GM19438 (cell line): ENCODE measurements around the gene GPER1.
"Not testable (repeated sequence)": the region's sequence is repeated elsewhere in the genome, so short reads cannot be mapped to it uniquely, and the experiment has no call there.

Experiments used
- ATAC-seq: cut with Tn5 transposase; IDR thresholded peaks from one replicate; pipeline ENCODE4 v1.9.1; 2021; ENCODE audit warnings: low read depth; ENCODE audit not compliant: unreplicated experiment

The GPER1 gene

DNA sequence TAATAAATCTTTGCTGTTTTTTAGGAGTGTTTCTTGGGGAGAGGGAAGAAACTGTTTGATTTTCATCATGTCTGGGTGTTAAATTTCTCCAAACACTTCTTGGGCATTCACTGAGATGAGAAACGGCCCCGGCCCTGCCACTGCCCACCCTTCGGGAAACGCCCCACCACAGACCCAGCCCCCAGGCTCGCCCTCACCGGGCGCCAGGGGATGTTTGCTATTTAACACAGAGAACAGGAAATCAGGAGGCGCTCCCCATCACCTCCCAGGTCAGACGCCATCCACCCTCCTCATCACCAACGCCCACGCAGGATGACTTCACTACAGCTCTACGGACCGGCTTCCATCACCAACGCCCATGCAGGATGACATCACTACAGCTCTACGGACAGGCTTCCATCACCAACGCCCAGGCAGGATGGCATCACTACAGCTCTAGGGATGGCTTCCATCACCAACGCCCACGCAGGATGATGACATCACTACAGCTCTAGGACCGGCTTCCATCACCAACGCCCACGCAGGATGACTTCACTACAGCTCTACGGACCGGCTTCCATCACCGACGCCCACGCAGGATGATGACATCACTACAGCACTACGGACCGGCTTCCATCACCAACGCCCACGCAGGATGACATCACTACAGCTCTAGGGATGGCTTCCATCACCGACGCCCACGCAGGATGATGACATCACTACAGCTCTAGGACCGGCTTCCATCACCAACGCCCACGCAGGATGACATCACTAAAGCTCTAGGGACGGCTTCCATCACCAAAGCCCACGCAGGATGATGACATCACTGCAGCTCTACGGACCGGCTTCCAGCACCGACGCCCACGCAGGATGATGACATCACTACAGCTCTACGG lies 27.5 kb downstream of the GPER1 start:
- not testable (repeated sequence) for ATAC-seq

DNA sequence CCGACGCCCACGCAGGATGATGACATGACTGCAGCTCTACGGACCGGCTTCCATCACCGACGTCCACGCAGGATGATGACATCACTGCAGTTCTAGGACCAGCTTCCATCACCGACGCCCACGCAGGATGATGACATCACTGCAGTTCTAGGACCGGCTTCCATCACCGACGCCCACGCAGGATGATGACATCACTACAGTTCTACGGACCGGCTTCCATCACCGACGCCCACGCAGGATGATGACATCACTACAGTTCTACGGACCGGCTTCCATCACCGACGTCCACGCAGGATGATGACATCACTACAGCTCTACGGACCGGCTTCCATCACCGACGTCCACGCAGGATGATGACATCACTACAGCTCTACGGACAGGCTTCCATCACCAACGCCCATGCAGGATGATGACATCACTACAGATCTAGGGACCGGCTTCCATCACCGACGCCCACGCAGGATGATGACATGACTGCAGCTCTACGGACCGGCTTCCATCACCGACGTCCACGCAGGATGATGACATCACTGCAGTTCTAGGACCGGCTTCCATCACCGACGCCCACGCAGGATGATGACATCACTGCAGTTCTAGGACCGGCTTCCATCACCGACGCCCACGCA lies 28.6 kb downstream of the GPER1 start:
- not testable (repeated sequence) for ATAC-seq

DNA sequence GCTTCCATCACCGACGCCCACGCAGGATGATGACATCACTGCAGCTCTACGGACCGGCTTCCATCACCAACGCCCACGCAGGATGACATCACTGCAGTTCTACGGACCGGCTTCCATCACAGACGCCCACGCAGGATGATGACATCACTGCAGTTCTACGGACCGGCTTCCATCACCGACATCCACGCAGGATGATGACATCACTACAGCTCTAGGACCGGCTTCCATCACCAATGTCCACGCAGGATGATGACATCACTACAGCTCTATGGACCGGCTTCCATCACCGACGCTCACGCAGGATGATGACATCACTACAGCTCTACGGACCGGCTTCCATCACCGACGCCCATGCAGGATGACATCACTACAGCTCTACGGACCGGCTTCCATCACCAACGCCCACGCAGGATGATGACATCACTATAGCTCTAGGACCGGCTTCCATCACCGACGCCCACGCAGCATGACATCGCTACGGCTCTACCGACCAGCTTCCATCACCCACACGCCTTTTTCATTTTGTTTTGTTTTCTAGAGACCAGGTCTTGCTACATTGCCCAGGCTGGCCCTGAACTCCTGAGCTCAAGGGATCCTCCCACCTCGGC lies 29.5 kb downstream of the GPER1 start:
- no peak for ATAC-seq

DNA sequence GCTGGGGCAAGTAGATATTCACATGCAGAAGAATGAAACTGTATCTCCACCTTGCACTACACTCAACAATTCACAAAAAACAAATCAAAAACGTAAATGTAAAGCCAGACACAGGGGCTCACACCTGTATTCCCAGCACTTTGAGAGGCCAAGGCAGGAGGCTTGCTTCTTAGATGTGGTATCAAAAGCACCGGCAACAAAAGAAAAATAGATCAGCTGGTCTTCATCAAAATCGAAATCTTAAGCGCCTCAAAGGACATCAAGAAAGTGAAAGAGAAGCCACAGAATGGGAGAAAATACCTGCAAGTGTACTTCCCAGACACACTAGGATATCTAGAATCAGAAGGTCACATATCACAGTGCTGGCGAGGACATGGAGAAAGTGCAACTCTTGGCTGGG lies 31.3 kb downstream of the GPER1 start:
- no peak for ATAC-seq

DNA sequence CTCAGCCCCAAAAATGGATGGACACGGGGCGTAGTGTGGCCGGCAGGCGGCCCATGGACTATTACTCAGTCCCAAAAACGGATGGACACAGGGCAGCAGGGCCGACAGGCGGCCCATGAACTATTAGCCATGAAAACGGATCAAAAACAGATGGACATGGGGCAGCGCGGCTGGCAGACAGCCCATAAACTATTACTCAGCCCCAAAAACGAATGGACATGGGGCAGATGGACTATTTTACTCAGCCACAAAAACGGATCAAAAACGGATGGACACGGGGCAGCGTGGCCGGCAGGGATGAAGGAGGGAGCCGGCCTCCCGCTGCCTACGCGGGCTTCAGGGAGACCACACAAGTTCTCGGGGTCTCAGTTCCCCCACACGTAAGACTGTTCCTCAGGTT lies 32.9 kb downstream of the GPER1 start:
- ATAC-seq: no peak

DNA sequence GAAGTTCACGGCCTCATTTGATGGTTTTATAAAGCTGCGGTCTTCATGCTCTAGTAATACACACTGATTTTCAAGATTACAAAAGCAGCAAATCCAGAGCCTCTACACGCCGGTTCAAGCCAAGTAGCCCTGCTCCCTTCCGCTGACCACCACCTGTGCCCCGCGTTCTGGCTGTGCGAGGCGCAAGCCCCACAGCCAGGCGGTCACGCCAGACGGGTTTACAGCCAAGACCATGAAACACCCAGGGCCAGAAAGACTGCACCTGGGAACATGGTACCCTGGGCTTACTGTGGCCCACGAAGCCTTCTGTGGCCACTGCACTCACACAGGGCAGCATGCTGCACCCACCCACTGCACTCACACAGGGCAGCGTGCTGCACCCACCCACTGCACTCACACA lies 33.6 kb downstream of the GPER1 start:
- no peak for ATAC-seq

DNA sequence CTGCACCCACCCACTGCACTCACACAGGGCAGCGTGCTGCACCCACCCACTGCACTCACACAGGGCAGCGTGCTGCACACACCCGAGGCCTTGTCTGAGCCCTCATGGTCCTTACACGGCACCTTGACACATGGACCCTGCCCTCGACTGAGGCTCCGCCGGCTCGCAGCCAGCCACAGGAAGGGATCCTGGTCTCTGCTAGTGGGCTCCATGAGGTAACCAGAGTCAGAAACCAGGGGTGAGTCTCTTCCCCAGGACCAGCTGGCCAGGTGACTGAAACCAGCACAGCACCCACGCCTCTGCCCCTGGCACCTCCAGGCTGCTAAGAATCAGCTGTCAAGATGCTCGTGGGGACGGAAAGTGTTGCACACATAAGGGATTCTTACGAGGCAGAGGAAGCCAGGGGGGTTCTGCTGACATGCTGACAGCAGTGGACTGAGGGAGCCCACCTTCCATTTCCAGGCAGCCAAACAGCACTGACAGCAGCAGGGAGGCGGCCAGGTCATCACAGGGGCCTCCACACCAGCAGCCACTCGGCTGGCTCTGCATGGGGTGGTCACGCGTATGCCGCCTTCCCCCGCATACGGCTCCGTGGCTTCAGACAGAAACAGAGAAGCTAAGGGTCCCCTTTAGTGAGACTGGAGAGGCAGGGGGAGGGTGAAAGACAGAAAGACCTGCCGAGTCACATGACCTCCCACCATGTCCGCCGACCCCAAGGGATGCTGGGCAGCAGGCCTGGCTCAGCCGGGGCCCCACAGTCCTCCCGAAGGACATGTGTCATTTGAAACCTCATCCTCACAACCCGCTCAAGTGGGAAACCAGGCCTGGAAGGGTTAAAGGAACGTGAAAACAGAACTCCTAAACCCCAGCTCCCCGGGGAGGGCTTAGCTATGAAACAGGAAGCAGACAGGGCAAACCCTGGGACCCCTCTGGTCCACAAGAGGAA lies 34.2 kb downstream of the GPER1 start:
- no peak for ATAC-seq

DNA sequence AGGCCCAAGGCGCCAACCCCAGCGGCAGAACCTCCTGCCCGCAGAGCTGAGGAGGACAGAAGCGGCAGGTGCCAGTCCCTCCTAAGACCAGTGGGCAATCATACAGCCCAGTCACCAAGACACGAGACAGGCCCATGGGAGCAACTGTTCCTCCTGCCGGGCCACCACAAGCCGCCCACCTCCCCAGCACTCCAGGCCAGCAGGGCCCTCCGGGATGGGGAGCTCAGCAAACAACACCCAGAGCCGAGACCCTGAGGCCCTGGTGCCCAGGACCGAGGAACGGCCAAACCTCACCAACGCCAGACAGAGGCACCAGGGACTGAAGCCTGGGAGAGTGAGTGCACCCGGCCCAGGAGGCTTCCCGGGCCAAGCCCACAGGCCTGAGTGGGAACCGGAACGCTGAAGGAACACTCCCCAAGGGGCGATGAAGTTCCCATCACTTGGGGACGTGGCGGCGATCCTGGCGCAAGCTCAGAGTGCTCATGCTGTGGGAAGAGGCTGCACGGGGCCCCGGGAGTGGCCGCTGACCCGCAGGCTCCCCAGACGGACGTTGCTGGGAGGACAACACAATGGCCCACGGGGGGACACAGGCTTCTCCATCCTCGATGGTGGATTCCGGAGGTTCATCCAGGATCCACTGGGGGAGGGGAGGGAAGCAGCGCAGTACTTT lies 35.1 kb downstream of the GPER1 start:
- no peak for ATAC-seq

DNA sequence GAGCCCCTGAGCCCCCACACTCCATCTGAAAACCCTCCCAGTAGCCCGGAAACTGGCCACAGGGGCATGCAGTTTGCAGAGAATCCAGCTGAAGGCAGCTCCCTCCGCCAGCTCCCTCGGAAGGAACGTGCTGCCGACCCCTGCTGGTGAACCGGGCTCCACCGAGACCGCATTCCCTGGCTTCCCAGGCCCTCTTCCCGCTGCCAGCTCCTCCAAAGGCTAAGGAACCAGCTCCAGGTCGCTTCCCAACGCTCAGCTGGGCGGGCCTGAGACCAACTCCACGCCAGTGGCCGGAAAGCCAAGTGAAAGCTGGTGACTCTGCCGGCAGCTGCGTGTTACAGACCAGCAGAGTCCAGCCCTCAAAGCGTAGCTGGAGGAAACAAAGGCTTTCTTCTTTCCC lies 35.8 kb downstream of the GPER1 start:
- no peak for ATAC-seq

DNA sequence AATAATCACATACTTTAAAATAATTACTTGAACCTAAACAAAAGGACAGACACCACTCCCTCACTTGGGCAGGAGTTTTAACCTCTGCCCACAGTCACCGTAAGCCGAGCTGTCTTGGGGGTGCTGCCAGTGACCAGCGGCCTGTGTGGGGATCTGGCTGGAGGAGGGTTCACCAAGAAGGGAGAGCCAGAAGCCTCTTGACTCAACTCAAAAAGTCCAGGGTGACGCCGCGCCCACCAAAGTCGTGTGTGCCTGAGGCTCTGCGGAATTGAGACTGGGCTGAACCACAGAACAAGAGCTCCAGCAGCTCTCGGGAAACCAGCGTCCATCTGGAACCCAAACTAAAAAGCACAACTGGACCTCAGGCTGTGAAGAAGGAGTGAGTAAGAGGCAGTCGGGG lies 36.3 kb downstream of the GPER1 start:
- ATAC-seq: no peak

DNA sequence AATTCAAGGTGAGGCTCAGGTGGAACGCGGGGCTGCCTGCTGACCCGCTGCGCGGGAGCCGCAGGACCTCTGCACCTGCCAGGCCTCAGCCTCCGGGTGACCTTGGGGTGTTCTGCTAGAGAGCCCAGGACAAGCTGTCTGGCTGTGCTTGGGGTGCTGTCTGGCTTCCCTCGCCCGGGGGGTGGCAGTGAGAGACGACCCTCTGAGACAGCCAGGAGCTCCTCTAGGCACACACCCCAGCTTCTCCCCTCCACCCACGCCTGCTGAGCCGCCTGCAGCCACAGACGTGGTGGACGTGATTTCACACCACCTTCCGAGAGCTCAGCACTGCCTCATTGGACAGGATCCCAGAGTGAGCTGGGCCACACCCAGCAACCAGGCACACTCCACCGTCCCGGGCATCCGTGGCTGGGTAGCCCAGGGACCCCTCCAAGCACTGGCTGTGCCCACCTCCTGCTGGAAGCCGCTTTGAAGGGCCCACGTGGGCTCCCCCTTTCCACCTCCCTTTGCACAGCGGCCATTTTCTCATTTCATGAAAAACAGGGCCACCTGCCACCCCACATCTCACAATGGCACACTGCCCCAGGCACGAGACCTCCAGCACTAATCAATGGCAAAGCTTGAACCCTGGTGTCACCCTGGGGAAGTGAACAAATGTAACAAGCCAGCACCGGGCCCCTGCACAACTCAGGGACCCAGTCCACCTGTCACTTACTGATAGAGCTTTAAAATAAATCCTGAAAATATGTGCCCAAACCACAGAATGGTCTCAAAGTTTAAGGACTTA lies 37.1 kb downstream of the GPER1 start:
- ATAC-seq: no peak

DNA sequence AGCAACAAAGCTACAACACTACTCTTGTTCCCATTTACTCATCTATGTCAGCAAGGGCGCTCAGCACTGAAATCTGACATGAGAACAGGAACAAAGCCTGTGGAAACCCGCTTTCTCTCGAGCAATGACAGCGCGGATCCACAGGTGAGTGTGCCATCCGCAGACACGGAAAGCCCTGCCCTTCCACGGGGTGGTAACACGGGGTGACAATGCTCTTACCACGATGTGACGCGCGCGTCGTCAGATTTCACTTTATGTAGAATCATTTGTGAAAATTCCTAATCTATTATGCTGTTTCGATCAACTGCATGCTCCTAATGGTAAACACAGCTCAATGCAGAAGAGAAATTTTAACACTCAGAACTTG lies 37.7 kb downstream of the GPER1 start:
- no peak for ATAC-seq

DNA sequence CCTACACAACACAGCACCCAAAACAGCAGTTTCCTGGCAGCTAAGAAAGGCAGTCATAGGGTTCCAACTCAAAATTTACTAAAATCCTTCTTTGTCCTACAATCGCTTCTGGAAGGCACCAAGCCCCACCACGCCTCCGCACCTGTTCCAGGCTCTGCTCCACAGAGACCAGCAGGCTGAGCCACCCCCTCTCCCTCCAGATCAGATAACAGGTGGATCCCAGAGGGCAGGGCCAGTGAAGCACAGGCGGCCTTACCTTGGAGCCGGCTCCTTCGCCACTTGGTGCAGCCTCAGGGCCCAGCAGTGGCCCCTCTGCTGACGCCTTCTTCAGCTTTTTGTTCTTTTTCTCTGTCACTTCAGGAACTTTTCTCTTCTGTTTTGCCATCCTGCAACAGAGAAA lies 39.1 kb downstream of the GPER1 start:
- ATAC-seq: no peak

DNA sequence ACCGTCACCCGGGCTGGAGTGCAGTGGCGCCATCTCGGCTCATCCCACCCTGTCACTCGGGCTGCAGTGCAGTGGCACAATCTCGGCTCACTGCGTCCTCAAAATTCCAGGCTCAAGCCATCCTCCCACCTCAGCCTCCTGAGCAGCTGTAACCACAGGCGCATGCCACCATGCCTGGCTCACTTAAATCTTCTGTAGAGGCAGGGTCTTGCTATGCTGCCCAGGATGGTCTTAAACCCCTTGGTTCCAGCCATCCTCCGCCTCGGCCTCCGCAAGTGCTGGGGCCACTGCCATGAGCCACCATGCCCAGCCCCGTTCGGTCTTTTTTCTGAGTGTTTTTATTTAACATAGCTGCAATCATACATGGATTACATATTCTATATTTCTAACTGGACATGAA lies 41.5 kb downstream of the GPER1 start:
- ATAC-seq: no peak

DNA sequence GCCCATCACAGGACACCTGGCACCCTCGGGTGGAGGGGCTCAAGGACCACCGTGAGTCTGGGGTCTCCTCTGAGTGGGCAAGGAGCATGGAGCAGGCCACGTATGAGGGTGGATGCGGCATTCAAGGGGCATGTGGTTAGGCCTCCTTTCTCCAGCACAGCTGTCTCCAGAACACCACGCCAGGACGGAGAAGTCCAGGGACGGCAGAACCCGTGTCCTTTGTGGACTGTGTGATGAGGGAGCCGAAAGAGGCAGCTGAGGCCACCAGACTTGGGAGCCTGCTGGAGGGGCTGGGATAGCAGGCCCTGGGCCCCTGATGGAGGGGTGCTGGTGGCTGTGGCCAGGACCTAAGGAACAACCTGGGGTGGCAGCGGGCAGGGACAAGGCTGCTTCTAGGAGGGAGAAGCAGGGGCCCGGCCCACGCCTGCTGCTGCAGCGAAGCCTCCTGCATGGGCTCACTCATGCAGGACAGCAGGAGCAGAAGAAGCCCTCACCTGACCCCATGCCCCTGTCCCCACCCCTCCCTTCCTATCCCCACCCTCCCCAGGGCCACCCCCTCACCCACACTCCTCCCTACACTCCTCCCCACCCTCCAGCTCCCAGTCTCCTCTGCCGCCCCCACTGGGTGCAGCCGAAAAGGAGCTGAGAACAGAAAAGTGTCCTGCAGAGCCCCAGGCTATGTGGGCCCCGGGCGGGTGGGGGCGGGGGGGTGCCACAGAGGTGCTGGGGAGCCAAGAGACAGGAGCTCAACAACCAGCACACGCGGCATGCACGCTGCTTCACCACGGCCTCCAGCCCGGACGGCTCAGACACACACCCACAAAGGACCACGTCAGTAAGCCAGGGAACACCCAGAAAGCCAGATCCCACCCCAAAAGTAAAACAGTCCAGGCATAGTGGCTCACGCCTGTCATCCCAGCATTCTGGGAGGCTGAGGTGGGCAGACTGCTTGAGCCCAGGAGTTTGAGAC lies 42.4 kb downstream of the GPER1 start:
- no peak for ATAC-seq

DNA sequence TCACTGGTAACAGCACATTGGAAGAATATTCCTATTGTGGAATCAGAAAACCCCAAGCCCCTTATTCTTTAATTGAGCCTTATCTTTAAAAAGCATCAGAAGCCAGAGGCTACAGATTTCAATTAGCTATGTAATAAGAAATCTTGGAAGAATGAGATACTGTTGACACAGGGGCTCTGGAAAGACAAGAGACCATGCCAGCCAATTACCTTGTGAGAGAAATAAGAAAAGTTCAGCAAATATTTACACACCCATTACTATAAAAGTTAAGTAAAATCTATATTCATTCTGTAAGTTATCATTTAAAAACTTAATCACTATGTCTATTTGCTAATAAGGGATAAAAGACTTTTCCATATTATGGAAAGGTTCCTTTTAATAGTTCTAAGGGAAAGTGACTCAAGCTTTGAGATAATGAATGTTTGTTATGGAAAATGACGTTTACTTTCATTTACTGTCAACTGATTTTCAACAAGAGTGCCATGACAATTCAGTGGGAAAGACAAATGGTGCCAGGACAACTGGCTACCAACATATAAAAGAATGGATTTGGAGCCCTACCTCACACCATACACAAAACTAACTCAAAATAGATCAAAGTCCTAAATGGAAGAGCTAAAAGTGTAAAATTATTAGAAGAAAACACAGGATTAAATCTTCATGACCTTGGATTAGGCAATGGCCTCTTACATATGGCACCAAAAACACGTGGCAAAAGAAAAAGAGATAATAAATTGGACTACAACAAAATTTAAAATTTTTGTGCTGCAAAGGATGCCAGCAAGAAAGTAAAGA lies 43.8 kb downstream of the GPER1 start:
- no peak for ATAC-seq

DNA sequence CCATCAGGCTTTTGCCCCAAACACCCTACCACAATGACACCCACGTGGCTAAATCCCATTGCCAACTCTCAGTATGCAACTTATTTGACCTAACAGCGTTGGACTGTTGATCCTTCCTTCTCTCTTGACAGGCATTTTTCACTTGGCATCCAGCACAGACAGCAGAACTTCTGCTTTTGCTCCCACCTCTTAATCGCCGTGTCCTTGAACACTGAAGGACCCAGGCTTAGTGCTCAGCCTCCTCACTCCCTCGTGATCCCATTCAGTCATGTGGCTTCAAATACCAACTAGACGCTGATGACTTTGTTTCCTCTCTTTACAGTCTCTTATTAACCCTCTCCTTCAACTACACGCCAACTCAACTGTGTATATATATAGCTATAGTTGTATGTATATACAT lies 47.0 kb downstream of the GPER1 start:
- ATAC-seq: no peak
